SK-N-SH (cell line): ENCODE measurements around the gene ARL14EPL. TPM values are rescaled to one million over a fixed set of nuclear protein-coding genes. Genes with fewer than 3 reads are reported as not detected.

Experiments
- CTCF ChIA-PET: fragments of 300-600, 350-600 bp; formaldehyde crosslinking; extraction: SDS; loops from one replicate; lab custom pipeline; 2021; lab: Yijun Ruan, JAX
- POLR2A ChIA-PET: fragments of 350-600 bp; sonication (Branson Sonifier 250); formaldehyde crosslinking; extraction: SDS; loops from one replicate; lab custom pipeline; 2020; ENCODE audit warnings: antibody characterized with exemption, inconsistent platforms; lab: Yijun Ruan, JAX
- DNase-seq: peaks from one replicate; pipeline ENCODE4 v3.0.0; 2012
- H2AFZ ChIP-seq: fragments of 200-600 bp; sonication (generic); 2 replicates; pipeline ENCODE4 v1.8.1; 2016; ENCODE audit warnings: antibody characterized with exemption, mild to moderate bottlenecking, low read depth
- H3F3A ChIP-seq: fragments of 200-600 bp; sonication (generic); replicated peaks from 2 replicates; pipeline ENCODE3; 2016; ENCODE audit warnings: antibody characterized with exemption, mild to moderate bottlenecking; ENCODE audit not compliant: insufficient read depth
- H3K27ac ChIP-seq, 2 experiments: fragments of 200-500 bp in 1 of 2; fragments of 200-600 bp in 1 of 2; sonication (Bioruptor generic) in 1 of 2; sonication (generic), shearing (Covaris generic) in 1 of 2; 2 replicates each; pipeline versions ENCODE4 v1.5.1 to v1.6.1; 2014 to 2016; ENCODE audit warnings: low read depth in 2 of 2, inconsistent platforms in 1 of 2, low read length in 1 of 2, mild to moderate bottlenecking in 1 of 2, mixed read lengths in 1 of 2
- H3K27me3 ChIP-seq: fragments of 200-600 bp; sonication (generic), shearing (Covaris generic); 2 replicates; pipeline ENCODE4 v1.6.1; 2016; ENCODE audit warnings: mixed run types; ENCODE audit not compliant: insufficient read depth
- H3K36me3 ChIP-seq, 2 experiments: fragments of 200-500 bp in 1 of 2; fragments of 200-600 bp in 1 of 2; sonication (Bioruptor generic) in 1 of 2; sonication (generic) in 1 of 2; replicated peaks in 1 of 2; 2 replicates each; pipeline versions ENCODE3 to v1.5.1; 2014 to 2016; ENCODE audit warnings: low read length in 1 of 2, mild to moderate bottlenecking in 1 of 2; ENCODE audit not compliant: insufficient read depth in 2 of 2, control insufficient read depth in 1 of 2
- H3K4me1 ChIP-seq, 2 experiments: fragments of 200-500 bp in 1 of 2; fragments of 200-600 bp in 1 of 2; sonication (Bioruptor generic) in 1 of 2; sonication (generic), shearing (Covaris generic) in 1 of 2; 2 replicates each; pipeline versions ENCODE4 v1.5.1 to v1.6.1; 2014 to 2016; ENCODE audit warnings: low read depth in 1 of 2, low read length in 1 of 2, mixed run types in 1 of 2; ENCODE audit not compliant: insufficient read depth in 2 of 2, control insufficient read depth in 1 of 2
- H3K4me2 ChIP-seq: fragments of 200-600 bp; sonication (generic), shearing (Covaris generic); 2 replicates; pipeline ENCODE4 v1.6.1; 2017; ENCODE audit warnings: mixed run types
- H3K4me3 ChIP-seq, 2 experiments: fragments of 200-500 bp in 1 of 2; fragments of 200-600 bp in 1 of 2; sonication (Bioruptor generic) in 1 of 2; sonication (generic), shearing (Covaris generic) in 1 of 2; 2 replicates each; pipeline versions ENCODE4 v1.5.1 to v1.8.1; 2014 to 2016; ENCODE audit warnings: low read depth in 2 of 2, inconsistent platforms in 1 of 2, low read length in 1 of 2, mild to moderate bottlenecking in 1 of 2, mixed read lengths in 1 of 2, moderate library complexity in 1 of 2
- H3K79me2 ChIP-seq: fragments of 200-600 bp; sonication (generic); 2 replicates; pipeline ENCODE4 v1.8.1; 2017; ENCODE audit warnings: mild to moderate bottlenecking; ENCODE audit not compliant: insufficient read depth
- H3K9ac ChIP-seq: fragments of 200-600 bp; sonication (generic); 2 replicates; pipeline ENCODE4 v1.6.1; 2017; ENCODE audit warnings: mixed run types
- H3K9me2 ChIP-seq: fragments of 200-600 bp; sonication (generic); 2 replicates; pipeline ENCODE4 v1.6.1; 2017; ENCODE audit warnings: mixed run types
- H3K9me3 ChIP-seq: fragments of 200-600 bp; sonication (generic); 2 replicates; pipeline ENCODE4 v1.6.1; 2017; ENCODE audit warnings: mixed run types, mild to moderate bottlenecking, moderate library complexity
- H4K20me1 ChIP-seq: fragments of 200-600 bp; sonication (generic); 2 replicates; pipeline ENCODE4 v1.6.1; 2017; ENCODE audit warnings: mild to moderate bottlenecking, mixed run types; ENCODE audit not compliant: insufficient read depth
- ELF1 ChIP-seq: IDR thresholded peaks from 2 replicates; pipeline ENCODE4 v1.4.0; 2012
- EP300 ChIP-seq, 2 experiments: IDR thresholded peaks; 2 replicates each; pipeline versions ENCODE4 v1.4.0 to v1.6.1; 2012; ENCODE audit warnings: borderline replicate concordance in 1 of 2, low read depth in 1 of 2, low read length in 1 of 2
- EZH2phosphoT487 ChIP-seq: fragments of 200-600 bp; sonication (generic); IDR thresholded peaks from 2 replicates; pipeline ENCODE4 v1.6.1; 2017; ENCODE audit warnings: low read depth, mixed run types, mild to moderate bottlenecking, antibody characterized with exemption, moderate library complexity, borderline replicate concordance
- FOSL2 ChIP-seq: IDR thresholded peaks from 2 replicates; pipeline ENCODE4 v1.4.0; 2012; ENCODE audit warnings: low read depth, mild to moderate bottlenecking, moderate library complexity, borderline replicate concordance
- FOXJ3 ChIP-seq: sonication (generic); formaldehyde crosslinking; IDR thresholded peaks from 2 replicates; pipeline ENCODE4 v1.5.1; 2020; ENCODE audit warnings: mild to moderate bottlenecking, missing genetic modification reagents
- JUND ChIP-seq: IDR thresholded peaks from 2 replicates; pipeline ENCODE4 v1.4.0; 2012
- MEF2A ChIP-seq: IDR thresholded peaks from 2 replicates; pipeline ENCODE4 v1.4.0; 2012; ENCODE audit warnings: low read depth, borderline replicate concordance
- NFIC ChIP-seq: IDR thresholded peaks from 2 replicates; pipeline ENCODE4 v1.4.0; 2012; ENCODE audit warnings: borderline replicate concordance
- RAD21 ChIP-seq: IDR thresholded peaks from 2 replicates; pipeline ENCODE4 v1.6.1; 2012; ENCODE audit warnings: mild to moderate bottlenecking, low read length
- RCOR1 ChIP-seq: fragments of 150-350 bp; IDR thresholded peaks from 2 replicates; pipeline ENCODE4 v1.6.1; 2017; ENCODE audit warnings: antibody characterized with exemption, low read length
- RFX5 ChIP-seq: IDR thresholded peaks from 2 replicates; pipeline ENCODE4 v1.6.1; 2012; ENCODE audit warnings: mild to moderate bottlenecking, improper control_type of control experiment, low read length
- RXRA ChIP-seq: IDR thresholded peaks from 2 replicates; pipeline ENCODE4 v1.4.0; 2012; ENCODE audit warnings: low read depth, mild to moderate bottlenecking, borderline replicate concordance
- YY1 ChIP-seq: IDR thresholded peaks from 2 replicates; pipeline ENCODE4 v1.4.0; 2012; ENCODE audit warnings: low read depth, mild to moderate bottlenecking
- WGBS: methylation state at CpG from one replicate; pipeline ENCODE4 v1.1.6; 2017; ENCODE audit warnings: low lambda C conversion rate; 5-methylcytosine and 5-hydroxymethylcytosine counted together
- polyA plus RNA-seq, 3 experiments: library from polyadenylated mRNA; depleted of rRNA; stranded (reverse); fragments of >200 nt; gene quantifications; 2 replicates each; pipeline ENCODE4 v1.2.3, GENCODE V29; 2012
- TF ChIP-seq, protein P1 (sequence below): IDR thresholded peaks from 2 replicates; pipeline ENCODE4 v1.6.1; 2012; ENCODE audit warnings: mild to moderate bottlenecking, low read depth, low read length, moderate library complexity
- TF ChIP-seq, protein P2 (sequence below): IDR thresholded peaks from 2 replicates; pipeline ENCODE4 v1.4.0; 2012; ENCODE audit warnings: low read depth, borderline replicate concordance
- TF ChIP-seq, protein P3 (sequence below): fragments of 150-350 bp; IDR thresholded peaks from 2 replicates; pipeline ENCODE4 v1.6.1; 2017; ENCODE audit warnings: antibody characterized with exemption, low read length, low read depth, borderline replicate concordance
- TF ChIP-seq, protein P4 (sequence below): IDR thresholded peaks from 2 replicates; pipeline ENCODE4; 2012
- TF ChIP-seq, protein P5 (sequence below): IDR thresholded peaks from 2 replicates; pipeline ENCODE4 v1.4.0; 2012; ENCODE audit warnings: low read depth, borderline replicate concordance

Gene ARL14EPL
- polyA plus RNA-seq, 1 of the 3 experiments (the other 2 are of a cell fraction): not detected

DNA sequence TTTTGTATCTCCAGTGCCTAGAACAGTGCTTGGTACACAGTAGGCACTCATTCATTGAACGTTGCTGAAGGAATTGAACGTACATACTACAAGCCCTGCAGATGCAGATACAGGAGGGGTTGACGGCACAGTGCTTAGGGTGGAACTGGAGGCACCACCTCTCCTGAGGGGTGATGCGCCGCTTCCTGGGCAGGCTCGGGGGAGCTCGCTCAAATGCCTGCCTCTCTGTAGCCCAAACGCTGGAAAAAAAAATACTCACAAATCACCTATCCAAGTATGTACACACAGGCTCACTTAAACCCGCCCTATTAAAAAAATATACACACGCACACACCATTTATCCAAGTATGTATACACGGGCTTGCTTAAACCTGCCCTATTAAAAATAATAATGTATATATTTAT, 52.0 kb downstream of the ARL14EPL start:
- Histone ChIP-seq H3K36me3 (peaks cover 0 to 11% of the 10 kb centered on the region in 2 experiments), H3K27me3 (no peaks in the 10 kb centered on the region), H3K9me2 (no peaks in the 10 kb centered on the region), H3K9ac (peak overlapping the region; percentile 86; the same call in 1 of the 2 replicates), H2AFZ (peak overlapping the region; percentile 99), H3F3A (no peaks in the 10 kb centered on the region), H3K4me1 (peaks cover 0 to 12% of the 10 kb centered on the region in 2 experiments; a peak in 2 of 4 replicates), H3K27ac (peak overlapping the region; percentile 64 to 88; a peak in 2 of 4 replicates), H3K4me3 (peak overlapping the region; percentile 69 to 84), H3K4me2 (peak overlapping the region; percentile 81), H3K79me2 (peaks cover 41% of the 10 kb centered on the region), H4K20me1 (no peaks in the 10 kb centered on the region), H3K9me3 (no peaks in the 10 kb centered on the region)
- ChIA-PET POLR2A (no interaction called here), CTCF (interaction anchor here (1.1 to 1.5 kb wide), 2 partner anchors 17 to 241 kb away, joined by 3 read pairs; no protein-coding TSS in a partner anchor)
- WGBS: 53% methylated on average over 11 of the region's 11 CpGs
- TF ChIP-seq, protein P1, sequence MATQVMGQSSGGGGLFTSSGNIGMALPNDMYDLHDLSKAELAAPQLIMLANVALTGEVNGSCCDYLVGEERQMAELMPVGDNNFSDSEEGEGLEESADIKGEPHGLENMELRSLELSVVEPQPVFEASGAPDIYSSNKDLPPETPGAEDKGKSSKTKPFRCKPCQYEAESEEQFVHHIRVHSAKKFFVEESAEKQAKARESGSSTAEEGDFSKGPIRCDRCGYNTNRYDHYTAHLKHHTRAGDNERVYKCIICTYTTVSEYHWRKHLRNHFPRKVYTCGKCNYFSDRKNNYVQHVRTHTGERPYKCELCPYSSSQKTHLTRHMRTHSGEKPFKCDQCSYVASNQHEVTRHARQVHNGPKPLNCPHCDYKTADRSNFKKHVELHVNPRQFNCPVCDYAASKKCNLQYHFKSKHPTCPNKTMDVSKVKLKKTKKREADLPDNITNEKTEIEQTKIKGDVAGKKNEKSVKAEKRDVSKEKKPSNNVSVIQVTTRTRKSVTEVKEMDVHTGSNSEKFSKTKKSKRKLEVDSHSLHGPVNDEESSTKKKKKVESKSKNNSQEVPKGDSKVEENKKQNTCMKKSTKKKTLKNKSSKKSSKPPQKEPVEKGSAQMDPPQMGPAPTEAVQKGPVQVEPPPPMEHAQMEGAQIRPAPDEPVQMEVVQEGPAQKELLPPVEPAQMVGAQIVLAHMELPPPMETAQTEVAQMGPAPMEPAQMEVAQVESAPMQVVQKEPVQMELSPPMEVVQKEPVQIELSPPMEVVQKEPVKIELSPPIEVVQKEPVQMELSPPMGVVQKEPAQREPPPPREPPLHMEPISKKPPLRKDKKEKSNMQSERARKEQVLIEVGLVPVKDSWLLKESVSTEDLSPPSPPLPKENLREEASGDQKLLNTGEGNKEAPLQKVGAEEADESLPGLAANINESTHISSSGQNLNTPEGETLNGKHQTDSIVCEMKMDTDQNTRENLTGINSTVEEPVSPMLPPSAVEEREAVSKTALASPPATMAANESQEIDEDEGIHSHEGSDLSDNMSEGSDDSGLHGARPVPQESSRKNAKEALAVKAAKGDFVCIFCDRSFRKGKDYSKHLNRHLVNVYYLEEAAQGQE: no peak
- TF ChIP-seq, protein P2, sequence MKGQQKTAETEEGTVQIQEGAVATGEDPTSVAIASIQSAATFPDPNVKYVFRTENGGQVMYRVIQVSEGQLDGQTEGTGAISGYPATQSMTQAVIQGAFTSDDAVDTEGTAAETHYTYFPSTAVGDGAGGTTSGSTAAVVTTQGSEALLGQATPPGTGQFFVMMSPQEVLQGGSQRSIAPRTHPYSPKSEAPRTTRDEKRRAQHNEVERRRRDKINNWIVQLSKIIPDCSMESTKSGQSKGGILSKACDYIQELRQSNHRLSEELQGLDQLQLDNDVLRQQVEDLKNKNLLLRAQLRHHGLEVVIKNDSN: no peak
- TF ChIP-seq EZH2phosphoT487 (no peak), FOXJ3 (CRISPR knock-in tag) (no peak), RFX5 (no peak), EP300 (IDR thresholded peaks at IDR 0.05; ENCODE audit: borderline replicate concordance in 1 of 2, low read depth in 1 of 2, low read length in 1 of 2) (no peak), ELF1 (no peak), YY1 (no peak), RXRA (no peak), NFIC (no peak), RAD21 (no peak), FOSL2 (no peak), MEF2A (no peak), RCOR1 (no peak), JUND (no peak)
- TF ChIP-seq, protein P3, sequence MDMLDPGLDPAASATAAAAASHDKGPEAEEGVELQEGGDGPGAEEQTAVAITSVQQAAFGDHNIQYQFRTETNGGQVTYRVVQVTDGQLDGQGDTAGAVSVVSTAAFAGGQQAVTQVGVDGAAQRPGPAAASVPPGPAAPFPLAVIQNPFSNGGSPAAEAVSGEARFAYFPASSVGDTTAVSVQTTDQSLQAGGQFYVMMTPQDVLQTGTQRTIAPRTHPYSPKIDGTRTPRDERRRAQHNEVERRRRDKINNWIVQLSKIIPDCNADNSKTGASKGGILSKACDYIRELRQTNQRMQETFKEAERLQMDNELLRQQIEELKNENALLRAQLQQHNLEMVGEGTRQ: no peak
- TF ChIP-seq, protein P4, sequence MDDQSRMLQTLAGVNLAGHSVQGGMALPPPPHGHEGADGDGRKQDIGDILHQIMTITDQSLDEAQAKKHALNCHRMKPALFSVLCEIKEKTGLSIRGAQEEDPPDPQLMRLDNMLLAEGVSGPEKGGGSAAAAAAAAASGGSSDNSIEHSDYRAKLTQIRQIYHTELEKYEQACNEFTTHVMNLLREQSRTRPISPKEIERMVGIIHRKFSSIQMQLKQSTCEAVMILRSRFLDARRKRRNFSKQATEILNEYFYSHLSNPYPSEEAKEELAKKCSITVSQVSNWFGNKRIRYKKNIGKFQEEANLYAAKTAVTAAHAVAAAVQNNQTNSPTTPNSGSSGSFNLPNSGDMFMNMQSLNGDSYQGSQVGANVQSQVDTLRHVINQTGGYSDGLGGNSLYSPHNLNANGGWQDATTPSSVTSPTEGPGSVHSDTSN: no peak
- TF ChIP-seq, protein P5, sequence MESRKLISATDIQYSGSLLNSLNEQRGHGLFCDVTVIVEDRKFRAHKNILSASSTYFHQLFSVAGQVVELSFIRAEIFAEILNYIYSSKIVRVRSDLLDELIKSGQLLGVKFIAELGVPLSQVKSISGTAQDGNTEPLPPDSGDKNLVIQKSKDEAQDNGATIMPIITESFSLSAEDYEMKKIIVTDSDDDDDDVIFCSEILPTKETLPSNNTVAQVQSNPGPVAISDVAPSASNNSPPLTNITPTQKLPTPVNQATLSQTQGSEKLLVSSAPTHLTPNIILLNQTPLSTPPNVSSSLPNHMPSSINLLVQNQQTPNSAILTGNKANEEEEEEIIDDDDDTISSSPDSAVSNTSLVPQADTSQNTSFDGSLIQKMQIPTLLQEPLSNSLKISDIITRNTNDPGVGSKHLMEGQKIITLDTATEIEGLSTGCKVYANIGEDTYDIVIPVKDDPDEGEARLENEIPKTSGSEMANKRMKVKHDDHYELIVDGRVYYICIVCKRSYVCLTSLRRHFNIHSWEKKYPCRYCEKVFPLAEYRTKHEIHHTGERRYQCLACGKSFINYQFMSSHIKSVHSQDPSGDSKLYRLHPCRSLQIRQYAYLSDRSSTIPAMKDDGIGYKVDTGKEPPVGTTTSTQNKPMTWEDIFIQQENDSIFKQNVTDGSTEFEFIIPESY: no peak
- peak; percentile 52 for DNase-seq
